OCI-LY3 (cell line): ENCODE data around the gene IFT88.

Experiments used
- EZH2phosphoT487 ChIP-seq: fragments of 200-600 bp; shearing (Covaris generic); IDR thresholded peaks from 2 replicates; pipeline ENCODE4 v1.6.1; 2018; ENCODE audit warnings: antibody characterized with exemption, mixed run types, low read depth
- TF ChIP-seq, protein P1 (sequence below): fragments of 200-600, 300-600 bp; sonication (generic); IDR thresholded peaks from 2 replicates; pipeline ENCODE4 v1.5.1; 2014; ENCODE audit warnings: antibody characterized with exemption, low read length, low read depth

DNA sequence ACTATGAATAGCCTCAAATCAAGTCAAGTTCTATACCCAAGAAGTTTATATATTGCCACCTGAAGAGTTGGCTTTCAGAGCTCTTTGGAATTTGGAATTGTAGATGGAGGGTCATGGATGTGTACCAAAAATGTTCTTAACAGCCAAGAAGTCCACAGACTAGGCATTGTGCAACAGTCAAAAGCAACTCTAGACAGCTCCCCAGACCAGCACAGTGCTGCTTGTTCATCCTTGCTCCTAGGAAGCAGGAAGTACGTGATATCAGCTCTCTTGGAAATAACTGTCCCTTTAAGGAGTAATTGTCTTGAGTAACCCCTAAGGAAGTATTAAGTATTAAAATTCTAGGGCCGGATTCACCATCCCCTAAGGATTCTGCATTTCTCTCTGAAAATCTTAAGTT is 105.8 kb downstream of the IFT88 start:
- TF ChIP-seq, protein P1, sequence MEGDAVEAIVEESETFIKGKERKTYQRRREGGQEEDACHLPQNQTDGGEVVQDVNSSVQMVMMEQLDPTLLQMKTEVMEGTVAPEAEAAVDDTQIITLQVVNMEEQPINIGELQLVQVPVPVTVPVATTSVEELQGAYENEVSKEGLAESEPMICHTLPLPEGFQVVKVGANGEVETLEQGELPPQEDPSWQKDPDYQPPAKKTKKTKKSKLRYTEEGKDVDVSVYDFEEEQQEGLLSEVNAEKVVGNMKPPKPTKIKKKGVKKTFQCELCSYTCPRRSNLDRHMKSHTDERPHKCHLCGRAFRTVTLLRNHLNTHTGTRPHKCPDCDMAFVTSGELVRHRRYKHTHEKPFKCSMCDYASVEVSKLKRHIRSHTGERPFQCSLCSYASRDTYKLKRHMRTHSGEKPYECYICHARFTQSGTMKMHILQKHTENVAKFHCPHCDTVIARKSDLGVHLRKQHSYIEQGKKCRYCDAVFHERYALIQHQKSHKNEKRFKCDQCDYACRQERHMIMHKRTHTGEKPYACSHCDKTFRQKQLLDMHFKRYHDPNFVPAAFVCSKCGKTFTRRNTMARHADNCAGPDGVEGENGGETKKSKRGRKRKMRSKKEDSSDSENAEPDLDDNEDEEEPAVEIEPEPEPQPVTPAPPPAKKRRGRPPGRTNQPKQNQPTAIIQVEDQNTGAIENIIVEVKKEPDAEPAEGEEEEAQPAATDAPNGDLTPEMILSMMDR: no peak
- no peak for TF ChIP-seq EZH2phosphoT487
